ENCODE results near the gene NAGA.
A peak's percentile ranks its signal among the peaks of the same experiment; 100 is the strongest.
"Not testable (repeated sequence)": the region's sequence is repeated elsewhere in the genome, so short reads cannot be mapped to it uniquely, and the experiment has no call there.

NAGA gene

GRCh38 chr22:42074132-42074811 is 3.7 kb upstream of the NAGA start, which contains the start of gene PHETA2:
TSS of gene PHETA2 (plus strand) at chr22:42074248. CDS start at chr22:42077294, 3,046 bp downstream.
- no peaks in the 10 kb centered on the region for H3K27me3 ChIP-seq (replicated peaks; ENCODE audit: control insufficient read depth, insufficient read depth, low read length)
- H3K4me1 ChIP-seq (ENCODE audit: control insufficient read depth, insufficient read depth, low read length): peaks cover 47% of the 10 kb centered on the region
- peak; percentile 75 for DNase-seq (ENCODE audit: low read depth)
- peak within 1 kb of the TSS; percentile 95 for H3K9ac ChIP-seq (ENCODE audit: low read length)
- H3K9me3 ChIP-seq (ENCODE audit: control insufficient read depth, low read length): no peaks in the 10 kb centered on the region
- peak within 1 kb of the TSS; percentile 82 for H3K4me3 ChIP-seq (ENCODE audit: low read length)
- H3K36me3 ChIP-seq (ENCODE audit: control insufficient read depth, insufficient read depth, low read length, severe bottlenecking): peaks cover 11% of the 10 kb centered on the region

- Histone ChIP-seq H3K27me3 (replicated peaks; ENCODE audit: control insufficient read depth, insufficient read depth, low read length) (no peaks in the 10 kb centered on the region), H3K36me3 (ENCODE audit: control insufficient read depth, insufficient read depth, low read length, severe bottlenecking) (peaks cover 11% of the 10 kb centered on the region), H3K9me3 (ENCODE audit: control insufficient read depth, low read length) (no peaks in the 10 kb centered on the region), H3K4me3 (ENCODE audit: low read length) (peak overlapping the region; percentile 82), H3K4me1 (ENCODE audit: control insufficient read depth, insufficient read depth, low read length) (peaks cover 41% of the 10 kb centered on the region), H3K9ac (ENCODE audit: low read length) (peak overlapping the region; percentile 95)
- DNase-seq (ENCODE audit: low read depth): no peak
Observed at GRCh38 chr22:42073621-42074041, 3.0 kb upstream of the NAGA start.

GRCh38 chr22:42072606-42073330 is 2.2 kb upstream of the NAGA start:
- Histone ChIP-seq H3K27me3 (replicated peaks; ENCODE audit: control insufficient read depth, insufficient read depth, low read length) (no peaks in the 10 kb centered on the region), H3K4me3 (ENCODE audit: low read length) (no peak overlapping the region), H3K36me3 (ENCODE audit: control insufficient read depth, insufficient read depth, low read length, severe bottlenecking) (peaks cover 11% of the 10 kb centered on the region), H3K9ac (ENCODE audit: low read length) (no peak overlapping the region), H3K4me1 (ENCODE audit: control insufficient read depth, insufficient read depth, low read length) (peaks cover 33% of the 10 kb centered on the region), H3K9me3 (ENCODE audit: control insufficient read depth, low read length) (no peaks in the 10 kb centered on the region)
- DNase-seq (ENCODE audit: low read depth): no peak

- H3K4me1 ChIP-seq (ENCODE audit: control insufficient read depth, insufficient read depth, low read length): peaks cover 31% of the 10 kb centered on the region
- H3K4me3 ChIP-seq (ENCODE audit: low read length): peak overlapping the region; percentile 76
- not testable (repeated sequence) for DNase-seq (ENCODE audit: low read depth); H3K9me3 ChIP-seq (ENCODE audit: control insufficient read depth, low read length); H3K36me3 ChIP-seq (ENCODE audit: control insufficient read depth, insufficient read depth, low read length, severe bottlenecking); H3K27me3 ChIP-seq (replicated peaks; ENCODE audit: control insufficient read depth, insufficient read depth, low read length)
- peak overlapping the region; percentile 74 for H3K9ac ChIP-seq (ENCODE audit: low read length)
Observed at GRCh38 chr22:42071508-42071907, 896 bp upstream of the NAGA start.

- DNase-seq (ENCODE audit: low read depth): no peak
- Histone ChIP-seq H3K4me3 (ENCODE audit: low read length) (peak overlapping the region; percentile 76), H3K9ac (ENCODE audit: low read length) (peak overlapping the region; percentile 74), H3K36me3 (ENCODE audit: control insufficient read depth, insufficient read depth, low read length, severe bottlenecking) (no peaks in the 10 kb centered on the region), H3K4me1 (ENCODE audit: control insufficient read depth, insufficient read depth, low read length) (peaks cover 26% of the 10 kb centered on the region), H3K27me3 (replicated peaks; ENCODE audit: control insufficient read depth, insufficient read depth, low read length) (no peaks in the 10 kb centered on the region), H3K9me3 (ENCODE audit: control insufficient read depth, low read length) (no peaks in the 10 kb centered on the region)
Observed at GRCh38 chr22:42069801-42070516, 653 bp downstream of the NAGA start.

GRCh38 chr22:42068291-42068690 is 2.3 kb downstream of the NAGA start:
- Histone ChIP-seq H3K9ac (ENCODE audit: low read length) (no peak overlapping the region), H3K4me1 (ENCODE audit: control insufficient read depth, insufficient read depth, low read length) (peaks cover 16% of the 10 kb centered on the region), H3K36me3 (ENCODE audit: control insufficient read depth, insufficient read depth, low read length, severe bottlenecking) (no peaks in the 10 kb centered on the region), H3K4me3 (ENCODE audit: low read length) (no peak overlapping the region), H3K9me3 (ENCODE audit: control insufficient read depth, low read length) (no peaks in the 10 kb centered on the region), H3K27me3 (replicated peaks; ENCODE audit: control insufficient read depth, insufficient read depth, low read length) (no peaks in the 10 kb centered on the region)
- no peak for DNase-seq (ENCODE audit: low read depth)

GRCh38 chr22:42067671-42068251 is 2.9 kb downstream of the NAGA start:
- H3K36me3 ChIP-seq (ENCODE audit: control insufficient read depth, insufficient read depth, low read length, severe bottlenecking): no peaks in the 10 kb centered on the region
- no peaks in the 10 kb centered on the region for H3K9me3 ChIP-seq (ENCODE audit: control insufficient read depth, low read length)
- DNase-seq (ENCODE audit: low read depth): no peak
- no peak overlapping the region for H3K9ac ChIP-seq (ENCODE audit: low read length)
- H3K4me3 ChIP-seq (ENCODE audit: low read length): no peak overlapping the region
- H3K27me3 ChIP-seq (replicated peaks; ENCODE audit: control insufficient read depth, insufficient read depth, low read length): no peaks in the 10 kb centered on the region
- H3K4me1 ChIP-seq (ENCODE audit: control insufficient read depth, insufficient read depth, low read length): peaks cover 15% of the 10 kb centered on the region

GRCh38 chr22:42066937-42067336 is 3.7 kb downstream of the NAGA start:
- no peaks in the 10 kb centered on the region for H3K36me3 ChIP-seq (ENCODE audit: control insufficient read depth, insufficient read depth, low read length, severe bottlenecking)
- no peak for DNase-seq (ENCODE audit: low read depth)
- peaks cover 15% of the 10 kb centered on the region for H3K4me1 ChIP-seq (ENCODE audit: control insufficient read depth, insufficient read depth, low read length)
- no peak overlapping the region for H3K4me3 ChIP-seq (ENCODE audit: low read length)
- H3K27me3 ChIP-seq (replicated peaks; ENCODE audit: control insufficient read depth, insufficient read depth, low read length): no peaks in the 10 kb centered on the region
- H3K9ac ChIP-seq (ENCODE audit: low read length): no peak overlapping the region
- H3K9me3 ChIP-seq (ENCODE audit: control insufficient read depth, low read length): no peaks in the 10 kb centered on the region

GRCh38 chr22:42066126-42066761 is 4.4 kb downstream of the NAGA start:
- no peak for DNase-seq (ENCODE audit: low read depth)
- Histone ChIP-seq H3K4me3 (ENCODE audit: low read length) (no peak overlapping the region), H3K36me3 (ENCODE audit: control insufficient read depth, insufficient read depth, low read length, severe bottlenecking) (no peaks in the 10 kb centered on the region), H3K9me3 (ENCODE audit: control insufficient read depth, low read length) (no peaks in the 10 kb centered on the region), H3K27me3 (replicated peaks; ENCODE audit: control insufficient read depth, insufficient read depth, low read length) (no peaks in the 10 kb centered on the region), H3K4me1 (ENCODE audit: control insufficient read depth, insufficient read depth, low read length) (peaks cover 12% of the 10 kb centered on the region), H3K9ac (ENCODE audit: low read length) (no peak overlapping the region)

GRCh38 chr22:42065438-42066125 is 5.0 kb downstream of the NAGA start:
- no peak overlapping the region for H3K9ac ChIP-seq (ENCODE audit: low read length)
- H3K36me3 ChIP-seq (ENCODE audit: control insufficient read depth, insufficient read depth, low read length, severe bottlenecking): no peaks in the 10 kb centered on the region
- no peaks in the 10 kb centered on the region for H3K9me3 ChIP-seq (ENCODE audit: control insufficient read depth, low read length)
- H3K4me1 ChIP-seq (ENCODE audit: control insufficient read depth, insufficient read depth, low read length): peaks cover 8% of the 10 kb centered on the region
- no peak overlapping the region for H3K4me3 ChIP-seq (ENCODE audit: low read length)
- H3K27me3 ChIP-seq (replicated peaks; ENCODE audit: control insufficient read depth, insufficient read depth, low read length): no peaks in the 10 kb centered on the region
- no peak for DNase-seq (ENCODE audit: low read depth)

Measured in adipocyte (in vitro differentiated cells).